Adrenal gland (tissue), 12 donors: ENCODE results near the gene GPD1L. TPM values are rescaled to one million over a fixed set of nuclear protein-coding genes. Genes with fewer than 3 reads are reported as not detected.

Experiments used
- DNase-seq, 7 donors: peaks; one replicate each; pipeline ENCODE4 v3.0.0-alpha.2; 2019 to 2020
- H3K27ac ChIP-seq, 5 donors: fragments of 200-600 bp; sonication (generic) in 4 of 5; 1 replicate in 3 of 5; 2 replicates in 2 of 5; pipeline versions ENCODE4 v1.5.1 to v1.8.0; 2016 to 2020; ENCODE audit warnings: mild to moderate bottlenecking in 1 of 5
- H3K27me3 ChIP-seq: fragments of 200-600 bp; 2 replicates; pipeline ENCODE4 v1.8.0; 2021
- H3K36me3 ChIP-seq, 2 donors: fragments of 200-600 bp; replicated peaks in 1 of 2; 1 replicate in 1 of 2; 2 replicates in 1 of 2; pipeline versions ENCODE4 v1.5.1 to v1.8.0; 2018 to 2022
- H3K4me1 ChIP-seq, 2 donors: fragments of 200-600 bp; replicated peaks in 1 of 2; 1 replicate in 1 of 2; 2 replicates in 1 of 2; pipeline versions ENCODE4 v1.5.1 to v1.8.0; 2018 to 2021
- H3K4me3 ChIP-seq, 4 donors: fragments of 200-600 bp; sonication (generic) in 3 of 4; one replicate each; pipeline ENCODE4 v1.5.1; 2016 to 2018
- H3K9me3 ChIP-seq, 3 donors: fragments of 200-600 bp; sonication (generic) in 1 of 3; replicated peaks in 1 of 3; 1 replicate in 2 of 3; 2 replicates in 1 of 3; pipeline versions ENCODE4 v1.5.1 to v1.8.0; 2016 to 2021
- POLR2A ChIP-seq, 2 donors: fragments of 450-650 bp; IDR thresholded peaks; one replicate each; pipeline ENCODE4 v1.6.1; 2017; ENCODE audit warnings: antibody characterized with exemption in 2 of 2, mild to moderate bottlenecking in 2 of 2, moderate library complexity in 1 of 2
- WGBS, 4 donors: extraction: QIAGEN DNeasy Blood & Tissue Kit in 2 of 4; methylation state at CpG; one replicate each; pipeline versions ENCODE4 v1.1.5 to v1.1.7; 2013 to 2017; 5-methylcytosine and 5-hydroxymethylcytosine counted together
- intact Hi-C, 2 donors: fragments of 100-400 bp; cut with DNase I; formaldehyde crosslinking; loops; one replicate each; pipeline versions ENCODE4 v1.14.1 to v1.15.0; 2022 to 2023
- polyA plus RNA-seq, 3 donors: library from polyadenylated mRNA; stranded (reverse); fragments of 200-250 nt in 2 of 3; fragments of 350-450 nt in 1 of 3; fragmentation: Illumina TruSeq in 1 of 3; extraction: RNeasy Lipid Tissue Mini Kit (QIAGEN cat#74804) in 1 of 3; gene quantifications; one replicate each; pipeline ENCODE4 v1.2.3, GENCODE V29; 2013 to 2014
- total RNA-seq, 9 donors: library from RNA; depleted of rRNA in 4 of 9; stranded (reverse); fragments of >200 nt in 4 of 9; fragments of 120-200 nt in 1 of 9; fragmentation: NEBNext Ultra II Directional in 1 of 9; extraction: Animal tissue kit (Norgen Biotek cat#: 25700) in 1 of 9; gene quantifications; one replicate each; pipeline versions ENCODE4 v1.1.0 to v1.2.4, GENCODE V29; 2013 to 2023
- TF ChIP-seq, protein P1 (sequence below), 6 experiments: fragments of 450-650 bp in 4 of 6; fragments of 200-600 bp in 2 of 6; sonication (generic) in 1 of 6; IDR thresholded peaks; 1 replicate in 5 of 6; 2 replicates in 1 of 6; pipeline versions ENCODE4 v1.5.1 to v1.8.0; 2016 to 2021; ENCODE audit warnings: antibody characterized with exemption in 6 of 6, mild to moderate bottlenecking in 2 of 6, moderate library complexity in 1 of 6
- donor health status: healthy with polysubstance abuse.
- donor health status: Bipolar disorder and iron deficiency.
- donor health status: DM: yes; HTN: yes; CAD: no.
- donor health status: DM: no; HTN: no; CAD: no.
- donor health status: DM: no; HTN: no; CAD: no.
- donor health status: DM: yes; HTN: yes; CAD: no.

The GPD1L gene
- total and polyA plus RNA-seq, 12 donors, result 19.7 to 131 (median 79.1) TPM

DNA sequence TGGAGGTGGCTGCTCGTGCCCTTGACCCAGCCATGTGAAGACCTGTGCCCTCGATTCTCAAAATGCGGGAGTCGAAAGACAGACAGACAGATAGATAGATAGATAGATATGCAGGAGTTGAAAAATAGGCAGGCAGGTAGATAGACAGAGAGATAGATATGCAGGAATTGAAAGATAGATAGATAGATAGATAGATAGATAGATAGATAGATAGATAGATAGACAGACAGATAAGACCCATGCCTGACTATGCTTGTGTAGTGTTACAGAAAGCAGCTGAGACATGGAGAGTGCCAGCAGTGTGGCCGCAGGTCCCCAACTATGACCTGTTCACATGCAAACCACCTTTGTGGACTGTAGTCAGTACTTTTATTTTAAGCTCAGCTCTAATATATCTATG, 17.2 kb downstream of the GPD1L start:
- peak in 1 of 7 donors; percentile 11 for DNase-seq
- H3K36me3 ChIP-seq, result no peaks in the 10 kb centered on the region
- no peak overlapping the region for H3K4me3 ChIP-seq
- TF ChIP-seq, protein P1, sequence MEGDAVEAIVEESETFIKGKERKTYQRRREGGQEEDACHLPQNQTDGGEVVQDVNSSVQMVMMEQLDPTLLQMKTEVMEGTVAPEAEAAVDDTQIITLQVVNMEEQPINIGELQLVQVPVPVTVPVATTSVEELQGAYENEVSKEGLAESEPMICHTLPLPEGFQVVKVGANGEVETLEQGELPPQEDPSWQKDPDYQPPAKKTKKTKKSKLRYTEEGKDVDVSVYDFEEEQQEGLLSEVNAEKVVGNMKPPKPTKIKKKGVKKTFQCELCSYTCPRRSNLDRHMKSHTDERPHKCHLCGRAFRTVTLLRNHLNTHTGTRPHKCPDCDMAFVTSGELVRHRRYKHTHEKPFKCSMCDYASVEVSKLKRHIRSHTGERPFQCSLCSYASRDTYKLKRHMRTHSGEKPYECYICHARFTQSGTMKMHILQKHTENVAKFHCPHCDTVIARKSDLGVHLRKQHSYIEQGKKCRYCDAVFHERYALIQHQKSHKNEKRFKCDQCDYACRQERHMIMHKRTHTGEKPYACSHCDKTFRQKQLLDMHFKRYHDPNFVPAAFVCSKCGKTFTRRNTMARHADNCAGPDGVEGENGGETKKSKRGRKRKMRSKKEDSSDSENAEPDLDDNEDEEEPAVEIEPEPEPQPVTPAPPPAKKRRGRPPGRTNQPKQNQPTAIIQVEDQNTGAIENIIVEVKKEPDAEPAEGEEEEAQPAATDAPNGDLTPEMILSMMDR (IDR thresholded peaks at IDR 0.05), result no peak
- TF ChIP-seq POLR2A (IDR thresholded peaks at IDR 0.05), result no peak
- no peak overlapping the region for H3K27ac ChIP-seq
- peaks cover 0 to 23% of the 10 kb centered on the region in 2 donors for H3K4me1 ChIP-seq
- H3K27me3 ChIP-seq, result no peaks in the 10 kb centered on the region
- 70 to 78% (median 75%) methylated on average over 5 of the region's 5 CpGs for WGBS, 4 donors
- intact Hi-C loops, result no loop called here
- H3K9me3 ChIP-seq, result no peaks in the 10 kb centered on the region

DNA sequence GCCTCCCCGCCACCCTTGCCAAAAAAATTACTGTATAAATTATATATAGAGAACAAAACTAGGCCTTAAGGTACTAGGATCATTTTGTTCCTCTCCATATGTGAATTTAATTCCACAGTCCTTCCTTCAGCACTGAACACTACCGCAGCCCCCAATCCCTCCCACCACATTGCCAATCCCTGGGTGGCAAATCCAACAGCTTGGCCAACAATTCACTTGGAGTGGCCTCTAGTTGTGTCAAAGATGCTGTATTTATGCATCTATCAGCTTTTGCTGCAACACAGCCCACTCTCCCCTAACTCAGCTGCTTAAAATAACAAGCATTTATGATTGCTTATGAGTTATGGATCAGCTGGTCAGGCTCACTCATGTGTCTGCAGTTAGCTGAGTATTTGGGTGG, 18.6 kb downstream of the GPD1L start:
- no peak overlapping the region for H3K4me3 ChIP-seq
- H3K4me1 ChIP-seq, result peaks cover 4 to 27% of the 10 kb centered on the region in 2 donors
- DNase-seq, result no peak
- H3K9me3 ChIP-seq, result no peaks in the 10 kb centered on the region
- intact Hi-C loops, result no loop called here
- H3K36me3 ChIP-seq, result no peaks in the 10 kb centered on the region
- 94 to 100% (median 98%) methylated on average over 2 of the region's 2 CpGs for WGBS, 4 donors
- no peak overlapping the region for H3K27ac ChIP-seq
- no peaks in the 10 kb centered on the region for H3K27me3 ChIP-seq
- TF ChIP-seq POLR2A (IDR thresholded peaks at IDR 0.05), result no peak
- TF ChIP-seq, protein P1 (IDR thresholded peaks at IDR 0.05), result no peak

DNA sequence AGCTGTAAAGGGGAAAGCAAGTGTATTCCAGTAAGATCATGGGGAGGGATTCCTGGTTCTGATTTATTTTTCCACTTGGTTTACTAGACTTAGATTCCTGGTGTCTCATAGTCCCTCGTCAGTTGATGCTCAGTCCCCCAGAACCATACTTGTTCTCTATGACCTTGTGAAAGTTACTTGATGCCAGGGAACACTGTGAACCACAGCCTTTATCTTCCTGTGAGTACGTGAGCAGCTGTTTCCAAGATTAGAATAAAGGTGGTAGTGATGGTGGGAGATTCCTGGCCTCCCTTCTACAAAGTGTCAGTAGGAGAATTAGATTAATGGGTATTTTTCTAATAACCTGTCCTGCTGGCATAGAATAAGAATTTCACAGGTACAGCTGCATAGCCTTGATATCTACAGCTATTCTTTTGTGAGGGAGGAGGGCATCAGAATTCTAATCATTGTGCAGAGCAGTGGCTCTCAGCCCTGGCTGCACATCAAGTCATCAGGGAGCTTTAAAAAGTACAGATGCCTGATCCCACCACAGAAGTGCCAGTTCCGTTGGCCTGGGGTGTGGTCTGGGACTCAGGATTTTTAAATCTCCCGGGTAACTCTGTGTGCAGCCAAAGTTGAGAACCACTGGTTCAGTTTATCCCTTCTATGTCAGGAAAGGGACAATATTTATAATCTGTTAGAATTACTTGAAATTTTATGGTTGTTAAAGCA, 20.0 kb downstream of the GPD1L start:
- intact Hi-C loops, result no loop called here
- Histone ChIP-seq H3K4me3 (no peak overlapping the region), H3K4me1 (peaks cover 4 to 27% of the 10 kb centered on the region in 2 donors), H3K9me3 (no peaks in the 10 kb centered on the region), H3K36me3 (no peaks in the 10 kb centered on the region), H3K27ac (no peak overlapping the region), H3K27me3 (no peaks in the 10 kb centered on the region)
- no peak for TF ChIP-seq POLR2A (IDR thresholded peaks at IDR 0.05)
- TF ChIP-seq, protein P1 (IDR thresholded peaks at IDR 0.05), result no peak
- WGBS, 4 donors, result 51 to 65% (median 54%) methylated on average over 4 of the region's 4 CpGs
- peak in 1 of 7 donors; percentile 26 for DNase-seq

DNA sequence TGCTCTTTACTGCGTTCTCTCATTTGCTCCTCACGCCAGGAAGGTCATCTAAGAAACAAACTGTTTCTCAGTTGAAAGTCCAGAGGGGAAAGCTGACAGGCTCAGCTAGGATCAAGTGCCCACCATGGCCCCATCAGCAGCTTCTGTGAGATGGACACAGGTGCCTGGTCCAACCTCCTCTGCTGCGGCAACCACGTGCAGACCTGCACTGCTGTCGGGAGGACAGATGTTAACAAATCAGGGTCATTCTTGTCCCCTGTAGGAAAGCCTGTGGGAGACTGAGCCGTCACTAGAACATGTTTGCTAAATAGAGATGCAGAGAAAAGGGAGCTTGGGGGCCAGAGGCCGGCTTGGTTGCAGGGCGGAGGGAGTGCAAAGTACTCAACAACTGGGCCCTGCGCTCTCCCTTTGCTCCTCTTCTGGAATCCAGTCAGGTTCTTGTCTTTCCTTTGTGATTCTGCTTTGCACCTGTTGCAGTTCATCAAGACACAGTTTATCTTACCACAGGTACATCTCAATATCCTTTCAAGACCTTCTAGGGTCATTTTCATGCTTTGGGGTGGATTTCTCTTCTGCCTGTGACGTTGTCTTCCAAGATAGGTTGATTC, 20.9 kb downstream of the GPD1L start:
- Histone ChIP-seq H3K27me3 (no peaks in the 10 kb centered on the region), H3K36me3 (no peaks in the 10 kb centered on the region), H3K9me3 (no peaks in the 10 kb centered on the region), H3K4me3 (no peak overlapping the region), H3K27ac (no peak overlapping the region), H3K4me1 (peaks cover 4 to 27% of the 10 kb centered on the region in 2 donors)
- no peak for DNase-seq
- intact Hi-C loops, result no loop called here
- 95 to 98% (median 97%) methylated on average over 8 to 10 of the region's 10 CpGs for WGBS, 4 donors
- no peak for TF ChIP-seq POLR2A (IDR thresholded peaks at IDR 0.05)
- TF ChIP-seq, protein P1 (IDR thresholded peaks at IDR 0.05), result no peak
